Measurements from ENCODE around the gene CEP295NL.
"Not testable (repeated sequence)": the region's sequence is repeated elsewhere in the genome, so short reads cannot be mapped to it uniquely, and the experiment has no call there.

The CEP295NL gene

DNA sequence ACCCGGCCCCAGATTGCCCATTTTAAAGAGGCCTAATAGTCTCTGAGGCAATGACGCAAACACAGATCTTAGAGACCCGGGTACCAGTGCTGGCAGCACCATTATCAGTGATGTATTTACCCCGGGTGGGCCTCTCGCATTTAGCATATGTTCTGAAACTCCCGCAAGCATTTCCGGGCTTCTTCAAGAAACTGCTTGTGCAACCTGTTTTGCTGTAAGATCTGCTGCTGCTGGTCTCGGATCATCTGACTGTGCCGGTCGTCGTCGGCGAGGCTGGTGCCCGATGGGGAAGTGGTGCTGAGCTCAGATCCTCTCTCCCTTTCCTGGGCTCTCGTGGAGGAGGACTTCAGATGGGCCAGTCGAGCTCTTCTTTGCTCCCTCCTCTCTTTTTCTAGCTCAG is 12.5 kb downstream of the CEP295NL start:
- Histone ChIP-seq H3K9me3 (ENCODE audit: insufficient read depth, low read length) (no peaks in the 10 kb centered on the region), H3K79me2 (ENCODE audit: low read length) (no peaks in the 10 kb centered on the region), H3K9ac (ENCODE audit: low read length) (peak overlapping the region; percentile 54), H3K4me1 (ENCODE audit: low read length) (peaks cover 50% of the 10 kb centered on the region), H3K27ac (ENCODE audit: low read length) (peak overlapping the region; percentile 94), H3K4me3 (ENCODE audit: low read length) (peak overlapping the region; percentile 72), H3K27me3 (ENCODE audit: low read depth, low read length) (no peaks in the 10 kb centered on the region), H2AFZ (ENCODE audit: low read depth, low read length) (no peak overlapping the region; the same call in 1 of the 2 replicates), H4K20me1 (ENCODE audit: insufficient read depth, low read length) (no peaks in the 10 kb centered on the region), H3K4me2 (ENCODE audit: low read length) (peak overlapping the region; percentile 89), H3K36me3 (replicated peaks; ENCODE audit: low read depth, low read length) (no peaks in the 10 kb centered on the region)
- TF ChIP-seq EZH2phosphoT487 (IDR thresholded peaks at IDR 0.05; ENCODE audit: low read depth), result no peak
- TF ChIP-seq, protein P1, sequence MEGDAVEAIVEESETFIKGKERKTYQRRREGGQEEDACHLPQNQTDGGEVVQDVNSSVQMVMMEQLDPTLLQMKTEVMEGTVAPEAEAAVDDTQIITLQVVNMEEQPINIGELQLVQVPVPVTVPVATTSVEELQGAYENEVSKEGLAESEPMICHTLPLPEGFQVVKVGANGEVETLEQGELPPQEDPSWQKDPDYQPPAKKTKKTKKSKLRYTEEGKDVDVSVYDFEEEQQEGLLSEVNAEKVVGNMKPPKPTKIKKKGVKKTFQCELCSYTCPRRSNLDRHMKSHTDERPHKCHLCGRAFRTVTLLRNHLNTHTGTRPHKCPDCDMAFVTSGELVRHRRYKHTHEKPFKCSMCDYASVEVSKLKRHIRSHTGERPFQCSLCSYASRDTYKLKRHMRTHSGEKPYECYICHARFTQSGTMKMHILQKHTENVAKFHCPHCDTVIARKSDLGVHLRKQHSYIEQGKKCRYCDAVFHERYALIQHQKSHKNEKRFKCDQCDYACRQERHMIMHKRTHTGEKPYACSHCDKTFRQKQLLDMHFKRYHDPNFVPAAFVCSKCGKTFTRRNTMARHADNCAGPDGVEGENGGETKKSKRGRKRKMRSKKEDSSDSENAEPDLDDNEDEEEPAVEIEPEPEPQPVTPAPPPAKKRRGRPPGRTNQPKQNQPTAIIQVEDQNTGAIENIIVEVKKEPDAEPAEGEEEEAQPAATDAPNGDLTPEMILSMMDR (IDR thresholded peaks at IDR 0.05; ENCODE audit: low read depth, low read length), result no peak

GRCh38 chr17:78890096-78890495 is 12.9 kb downstream of the CEP295NL start:
- H4K20me1 ChIP-seq (ENCODE audit: insufficient read depth, low read length); H3K27me3 ChIP-seq (ENCODE audit: low read depth, low read length); H3K9me3 ChIP-seq (ENCODE audit: insufficient read depth, low read length); H3K36me3 ChIP-seq (replicated peaks; ENCODE audit: low read depth, low read length); H3K79me2 ChIP-seq (ENCODE audit: low read length); H2AFZ ChIP-seq (ENCODE audit: low read depth, low read length): not testable (repeated sequence)
- Histone ChIP-seq H3K9ac (ENCODE audit: low read length) (peak overlapping the region; percentile 54), H3K4me1 (ENCODE audit: low read length) (peaks cover 50% of the 10 kb centered on the region), H3K4me3 (ENCODE audit: low read length) (peak overlapping the region; percentile 72), H3K4me2 (ENCODE audit: low read length) (peak overlapping the region; percentile 89), H3K27ac (ENCODE audit: low read length) (peak overlapping the region; percentile 94)

GRCh38 chr17:78889531-78889930 is 13.5 kb downstream of the CEP295NL start:
- H3K4me1 ChIP-seq (ENCODE audit: low read length), result peaks cover 50% of the 10 kb centered on the region
- peak overlapping the region; percentile 72 for H3K4me3 ChIP-seq (ENCODE audit: low read length)
- H3K9me3 ChIP-seq (ENCODE audit: insufficient read depth, low read length), result no peaks in the 10 kb centered on the region
- H3K27me3 ChIP-seq (ENCODE audit: low read depth, low read length), result no peaks in the 10 kb centered on the region
- H3K9ac ChIP-seq (ENCODE audit: low read length), result peak overlapping the region; percentile 72
- peak overlapping the region; percentile 94 for H3K27ac ChIP-seq (ENCODE audit: low read length)
- H3K36me3 ChIP-seq (replicated peaks; ENCODE audit: low read depth, low read length), result no peaks in the 10 kb centered on the region
- H4K20me1 ChIP-seq (ENCODE audit: insufficient read depth, low read length), result no peaks in the 10 kb centered on the region
- H3K79me2 ChIP-seq (ENCODE audit: low read length), result no peaks in the 10 kb centered on the region
- peak overlapping the region; percentile 55; the same call in 1 of the 2 replicates for H2AFZ ChIP-seq (ENCODE audit: low read depth, low read length)
- peak overlapping the region; percentile 89 for H3K4me2 ChIP-seq (ENCODE audit: low read length)
- TF ChIP-seq, protein P1 (IDR thresholded peaks at IDR 0.05; ENCODE audit: low read depth, low read length), result no peak
- TF ChIP-seq EZH2phosphoT487 (IDR thresholded peaks at IDR 0.05; ENCODE audit: low read depth), result no peak

DNA sequence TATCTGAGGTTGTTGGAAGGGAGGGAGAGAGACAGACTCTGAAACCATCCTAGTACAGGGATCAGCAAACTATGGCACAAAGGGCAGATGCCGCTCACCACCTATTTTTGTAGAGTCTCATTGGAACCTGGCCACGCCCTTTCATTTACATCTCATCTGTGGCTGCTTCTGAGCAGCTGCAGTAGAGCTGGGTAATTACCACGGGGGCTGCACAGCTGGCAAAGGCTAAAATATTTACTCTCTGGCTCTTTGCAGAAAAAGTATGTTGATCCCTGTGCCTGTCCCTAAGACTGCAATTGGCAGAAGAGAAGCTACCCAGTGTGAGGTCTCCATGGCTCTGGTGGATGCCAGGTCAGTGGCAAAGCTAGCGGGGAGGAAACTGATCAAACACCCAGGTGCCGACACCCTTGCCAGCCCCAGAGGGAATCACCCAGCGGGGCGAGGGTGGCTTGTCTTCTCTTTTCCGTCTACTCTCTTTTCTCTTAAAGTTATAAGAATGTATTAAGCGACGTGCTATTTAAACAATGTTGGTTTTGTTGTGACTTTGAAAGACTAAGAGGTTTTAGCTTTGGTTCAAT is 14.0 kb downstream of the CEP295NL start:
- Histone ChIP-seq H3K27me3 (ENCODE audit: low read depth, low read length) (no peaks in the 10 kb centered on the region), H2AFZ (ENCODE audit: low read depth, low read length) (peak overlapping the region; percentile 55; the same call in 1 of the 2 replicates), H4K20me1 (ENCODE audit: insufficient read depth, low read length) (no peaks in the 10 kb centered on the region)

More for the DNA sequence above, 14.0 kb downstream of the CEP295NL start:
- Histone ChIP-seq H3K9ac (ENCODE audit: low read length) (peak overlapping the region; percentile 72), H3K27ac (ENCODE audit: low read length) (peak overlapping the region; percentile 94), H3K9me3 (ENCODE audit: insufficient read depth, low read length) (no peaks in the 10 kb centered on the region), H3K4me3 (ENCODE audit: low read length) (peak overlapping the region; percentile 72), H3K79me2 (ENCODE audit: low read length) (no peaks in the 10 kb centered on the region), H3K4me1 (ENCODE audit: low read length) (peaks cover 50% of the 10 kb centered on the region), H3K36me3 (replicated peaks; ENCODE audit: low read depth, low read length) (no peaks in the 10 kb centered on the region), H3K4me2 (ENCODE audit: low read length) (peak overlapping the region; percentile 89)
- TF ChIP-seq, protein P1 (IDR thresholded peaks at IDR 0.05; ENCODE audit: low read depth, low read length), result 0 out of 2 replicates have a peak, but pooled peaks have one; percentile 6
- no peak for TF ChIP-seq EZH2phosphoT487 (IDR thresholded peaks at IDR 0.05; ENCODE audit: low read depth)
